ENCODE results near the gene FHL2.

GRCh38 chr2:105437708-105438103 lies 38.9 kb upstream of the FHL2 start:
- no peak for TF ChIP-seq POLR2A (IDR thresholded peaks at IDR 0.05)
- TF ChIP-seq CTCF (IDR thresholded peaks at IDR 0.05), result no peak

All from adrenal gland (tissue), 5 donors.